IMR-90 (cell line): Measurements from ENCODE around the gene KIF1A. TPM values are rescaled to one million over a fixed set of nuclear protein-coding genes. Genes with fewer than 3 reads are reported as not detected.

ENCODE experiments used
- ATAC-seq: fragments of 200-7000 bp; cut with Tn5 transposase; 2 replicates; pipeline ENCODE4 v1.9.1; 2020; ENCODE audit warnings: low read depth, mild to moderate bottlenecking, moderate library complexity
- BruUV-seq: library from RNA; stranded (reverse); fragments of 400-500 nt; replicated peaks from 2 replicates; lab custom pipeline; 2021; lab: Mats Ljungman, UMichigan
- CTCF ChIA-PET: fragments of 300-600 bp; formaldehyde crosslinking; extraction: SDS; loops from one replicate; lab custom pipeline; 2021; ENCODE audit warnings: antibody characterized with exemption; lab: Yijun Ruan, JAX
- POLR2A ChIA-PET: fragments of 300-600 bp; sonication (Branson Sonifier 250); formaldehyde crosslinking; loops from one replicate; lab custom pipeline; 2022; ENCODE audit warnings: antibody characterized with exemption; ENCODE audit not compliant: unreplicated experiment; lab: Charles Lee
- DNase-seq: peaks from one replicate; pipeline ENCODE4 v3.0.0; 2013
- H2AFZ ChIP-seq: replicated peaks from 2 replicates; pipeline ENCODE3; 2013; ENCODE audit warnings: low read length, mild to moderate bottlenecking; ENCODE audit not compliant: poor library complexity
- H2AK5ac ChIP-seq: 2 replicates; pipeline ENCODE4 v1.6.1; 2013; ENCODE audit warnings: low read depth, low read length, inconsistent platforms
- H2AK9ac ChIP-seq: replicated peaks from 2 replicates; pipeline ENCODE3; 2013; ENCODE audit warnings: mild to moderate bottlenecking, low read depth, low read length, moderate library complexity; ENCODE audit not compliant: poor library complexity
- H2BK120ac ChIP-seq: 2 replicates; pipeline ENCODE4 v1.6.1; 2013; ENCODE audit warnings: low read depth, low read length, inconsistent platforms
- H2BK15ac ChIP-seq: 3 replicates; pipeline ENCODE4 v1.6.1; 2013; ENCODE audit warnings: low read depth, low read length, inconsistent platforms
- H2BK20ac ChIP-seq: 2 replicates; pipeline ENCODE4 v1.6.1; 2013; ENCODE audit warnings: low read depth, mild to moderate bottlenecking, inconsistent platforms, low read length, moderate library complexity
- H2BK5ac ChIP-seq: 2 replicates; pipeline ENCODE4 v1.6.1; 2013; ENCODE audit warnings: mild to moderate bottlenecking, low read depth, low read length, inconsistent platforms; ENCODE audit not compliant: poor library complexity, severe bottlenecking
- H3K14ac ChIP-seq: replicated peaks from 2 replicates; pipeline ENCODE4 v1.6.1; 2013; ENCODE audit warnings: low read depth, low read length, inconsistent platforms
- H3K18ac ChIP-seq: 2 replicates; pipeline ENCODE4 v1.6.1; 2013; ENCODE audit warnings: low read depth, low read length, control low read depth
- H3K23ac ChIP-seq: 2 replicates; pipeline ENCODE4 v1.6.1; 2013; ENCODE audit warnings: low read depth, low read length, inconsistent platforms
- H3K27ac ChIP-seq: 2 replicates; pipeline ENCODE4 v1.5.1; 2013; ENCODE audit warnings: mild to moderate bottlenecking, control low read depth, low read length; ENCODE audit not compliant: insufficient read depth
- H3K27me3 ChIP-seq: 2 replicates; pipeline ENCODE4 v1.6.1; 2013; ENCODE audit warnings: low read length; ENCODE audit not compliant: control insufficient read depth, insufficient read depth
- H3K36me3 ChIP-seq: 2 replicates; pipeline ENCODE4 v1.6.1; 2013; ENCODE audit warnings: low read length, mixed read lengths; ENCODE audit not compliant: control insufficient read depth, insufficient read depth
- H3K4ac ChIP-seq: 2 replicates; pipeline ENCODE4 v1.6.1; 2013; ENCODE audit warnings: low read depth, low read length, inconsistent platforms
- H3K4me1 ChIP-seq: 2 replicates; pipeline ENCODE4 v1.6.1; 2013; ENCODE audit warnings: low read length, mixed read lengths; ENCODE audit not compliant: control insufficient read depth, insufficient read depth
- H3K4me2 ChIP-seq: 2 replicates; pipeline ENCODE4 v1.6.1; 2013; ENCODE audit warnings: low read depth, mild to moderate bottlenecking, control low read depth, low read length, moderate library complexity
- H3K4me3 ChIP-seq: 2 replicates; pipeline ENCODE4 v1.5.1; 2013; ENCODE audit warnings: low read depth, mild to moderate bottlenecking, control low read depth, low read length, moderate library complexity; ENCODE audit not compliant: insufficient read depth
- H3K56ac ChIP-seq: 2 replicates; pipeline ENCODE4 v1.6.1; 2013; ENCODE audit warnings: low read length, inconsistent platforms; ENCODE audit not compliant: insufficient read depth; ENCODE audit errors: extremely low read depth
- H3K79me1 ChIP-seq, 2 experiments: 2 replicates each; pipeline ENCODE4 v1.6.1; 2013; ENCODE audit warnings: low read length in 2 of 2, inconsistent platforms in 1 of 2, low read depth in 1 of 2
- H3K9ac ChIP-seq: 2 replicates; pipeline ENCODE4 v1.6.1; 2013; ENCODE audit warnings: low read depth, low read length, control low read depth
- H3K9me1 ChIP-seq: 2 replicates; pipeline ENCODE4 v1.6.1; 2013; ENCODE audit warnings: low read length, inconsistent platforms; ENCODE audit not compliant: insufficient read depth
- H3K9me3 ChIP-seq: 2 replicates; pipeline ENCODE4 v1.6.1; 2013; ENCODE audit warnings: low read length; ENCODE audit not compliant: control insufficient read depth, insufficient read depth
- H4K20me1 ChIP-seq: 2 replicates; pipeline ENCODE4 v1.6.1; 2013; ENCODE audit warnings: low read length, inconsistent platforms; ENCODE audit not compliant: insufficient read depth
- H4K5ac ChIP-seq: 2 replicates; pipeline ENCODE4 v1.6.1; 2013; ENCODE audit warnings: mild to moderate bottlenecking, low read depth, low read length, control low read depth
- H4K8ac ChIP-seq, 2 experiments: 2 replicates each; pipeline ENCODE4 v1.6.1; 2013; ENCODE audit warnings: low read depth in 2 of 2, low read length in 2 of 2, control low read depth in 1 of 2, inconsistent platforms in 1 of 2
- H4K91ac ChIP-seq: 2 replicates; pipeline ENCODE4 v1.6.1; 2013; ENCODE audit warnings: low read depth, low read length, inconsistent platforms; ENCODE audit not compliant: insufficient read depth
- CEBPB ChIP-seq: IDR thresholded peaks from 2 replicates; pipeline ENCODE4 v1.6.1; 2012; ENCODE audit warnings: low read depth, low read length, improper control_type of control experiment
- CHD1 ChIP-seq: IDR thresholded peaks from 2 replicates; pipeline ENCODE4 v1.6.1; 2012; ENCODE audit warnings: low read depth, low read length, improper control_type of control experiment
- FOS ChIP-seq: fragments of 150-350 bp; IDR thresholded peaks from 2 replicates; pipeline ENCODE4 v1.6.1; 2016; ENCODE audit warnings: low read depth, low read length
- MAFK ChIP-seq: IDR thresholded peaks from 2 replicates; pipeline ENCODE4 v1.6.1; 2012; ENCODE audit warnings: low read depth, low read length, improper control_type of control experiment
- MAZ ChIP-seq: IDR thresholded peaks from 2 replicates; pipeline ENCODE4 v1.6.1; 2012; ENCODE audit warnings: low read depth, mild to moderate bottlenecking, low read length, improper control_type of control experiment, moderate library complexity, borderline replicate concordance
- NFE2L2 ChIP-seq: fragments of 150-350 bp; IDR thresholded peaks from 2 replicates; pipeline ENCODE4 v1.6.1; 2016; ENCODE audit warnings: low read depth, mild to moderate bottlenecking, low read length
- POLR2A ChIP-seq: IDR thresholded peaks from 2 replicates; pipeline ENCODE4 v1.6.1; 2012; ENCODE audit warnings: mild to moderate bottlenecking, low read depth, low read length
- RAD21 ChIP-seq: IDR thresholded peaks from 2 replicates; pipeline ENCODE4 v1.6.1; 2012; ENCODE audit warnings: low read length, improper control_type of control experiment
- RCOR1 ChIP-seq: IDR thresholded peaks from 2 replicates; pipeline ENCODE4 v1.6.1; 2012; ENCODE audit warnings: mild to moderate bottlenecking, low read length, improper control_type of control experiment; ENCODE audit not compliant: insufficient replicate concordance
- RFX5 ChIP-seq: IDR thresholded peaks from 2 replicates; pipeline ENCODE4 v1.8.0; 2012; ENCODE audit warnings: low read depth, mild to moderate bottlenecking, low read length, moderate library complexity
- SMC3 ChIP-seq: fragments of 150-350 bp; IDR thresholded peaks from 2 replicates; pipeline ENCODE4 v1.6.1; 2016; ENCODE audit warnings: low read depth, mild to moderate bottlenecking, antibody characterized with exemption, low read length, moderate library complexity
- WGBS, 2 experiments: methylation state at CpG; one replicate each; pipeline versions ENCODE4 v1.1.5 to v1.1.7; 2013; ENCODE audit warnings: missing lambda C conversion rate in 2 of 2; ENCODE audit not compliant: insufficient read length in 1 of 2; ENCODE audit errors: extremely low coverage in 2 of 2; 5-methylcytosine and 5-hydroxymethylcytosine counted together
- dilution Hi-C: fragments of 300-500 bp; cut with HindIII; formaldehyde crosslinking; loops from one replicate; pipeline ENCODE4 v1.14.3; 2018; ENCODE audit warnings: low sequenced_read_pairs; ENCODE audit not compliant: unreplicated experiment
- in situ Hi-C: fragments of 300-500 bp; cut with MboI; formaldehyde crosslinking; loops from 3 replicates; pipeline ENCODE4 v1.14.3; 2019; ENCODE audit warnings: low sequenced_read_pairs, inconsistent platforms, mixed read lengths
- intact Hi-C: fragments of 100-400 bp; cut with micrococcal nuclease; formaldehyde crosslinking; loops from 2 replicates; pipeline ENCODE4 v1.10.0; 2022
- polyA plus RNA-seq, 3 experiments: library from polyadenylated mRNA; depleted of rRNA; stranded (reverse); fragments of >200 nt; gene quantifications; 2 replicates each; pipeline ENCODE4 v1.2.3, GENCODE V29; 2012; ENCODE audit warnings: low replicate concordance in 1 of 3
- total RNA-seq: library from RNA; depleted of rRNA; stranded (reverse); fragments of >200 nt; gene quantifications from 2 replicates; pipeline ENCODE4 v1.2.3, GENCODE V29; 2012
- TF ChIP-seq, protein P1 (sequence below): fragments of 150-350 bp; IDR thresholded peaks from 2 replicates; pipeline ENCODE4 v1.6.1; 2016; ENCODE audit warnings: low read depth, mild to moderate bottlenecking, low read length, moderate library complexity, borderline replicate concordance
- TF ChIP-seq, protein P2 (sequence below): fragments of 150-350 bp; IDR thresholded peaks from 2 replicates; pipeline ENCODE4 v1.6.1; 2017; ENCODE audit warnings: mild to moderate bottlenecking, antibody characterized with exemption, low read length, low read depth

Gene KIF1A
- total and polyA plus RNA-seq, 2 of the 4 experiments (the other 2 are of a cell fraction): under 0.01 TPM; not detected in 1

- POLR2A ChIA-PET: no interaction called here
- H4K8ac ChIP-seq: no peak overlapping the region
- CTCF ChIA-PET: no interaction called here
- H3K4me1 ChIP-seq: no peaks in the 10 kb centered on the region
- in situ Hi-C loops: no loop called here
- no peak overlapping the region for H2AK5ac ChIP-seq
- no peak overlapping the region for H3K56ac ChIP-seq
- H3K14ac ChIP-seq: no peak overlapping the region
- H3K36me3 ChIP-seq: no peaks in the 10 kb centered on the region
- no peaks in the 10 kb centered on the region for H4K20me1 ChIP-seq
- no peak overlapping the region for H3K18ac ChIP-seq
- dilution Hi-C loops: no loop called here
- no peak overlapping the region for H2BK120ac ChIP-seq
- peaks cover 46% of the 10 kb centered on the region for H3K27me3 ChIP-seq
- no peak overlapping the region for H2BK15ac ChIP-seq
- H3K27ac ChIP-seq: no peak overlapping the region
- no peak overlapping the region for H3K4me3 ChIP-seq
- intact Hi-C loops: no loop called here
- no peak overlapping the region for H2AFZ ChIP-seq
- no peak for ATAC-seq
- no peak overlapping the region for H4K5ac ChIP-seq
- no peak overlapping the region for H2BK5ac ChIP-seq
- no peak for DNase-seq
- H3K9ac ChIP-seq: no peak overlapping the region
- no peaks in the 10 kb centered on the region for H3K9me3 ChIP-seq
- H3K4ac ChIP-seq: no peak overlapping the region
- TF ChIP-seq CHD1 (no peak), MAFK (no peak), POLR2A (no peak), RFX5 (no peak), SMC3 (no peak), NFE2L2 (no peak), CEBPB (no peak), MAZ (no peak), FOS (no peak), RAD21 (no peak), RCOR1 (no peak)
- TF ChIP-seq, protein P1, sequence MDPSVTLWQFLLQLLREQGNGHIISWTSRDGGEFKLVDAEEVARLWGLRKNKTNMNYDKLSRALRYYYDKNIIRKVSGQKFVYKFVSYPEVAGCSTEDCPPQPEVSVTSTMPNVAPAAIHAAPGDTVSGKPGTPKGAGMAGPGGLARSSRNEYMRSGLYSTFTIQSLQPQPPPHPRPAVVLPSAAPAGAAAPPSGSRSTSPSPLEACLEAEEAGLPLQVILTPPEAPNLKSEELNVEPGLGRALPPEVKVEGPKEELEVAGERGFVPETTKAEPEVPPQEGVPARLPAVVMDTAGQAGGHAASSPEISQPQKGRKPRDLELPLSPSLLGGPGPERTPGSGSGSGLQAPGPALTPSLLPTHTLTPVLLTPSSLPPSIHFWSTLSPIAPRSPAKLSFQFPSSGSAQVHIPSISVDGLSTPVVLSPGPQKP: no peak
- TF ChIP-seq, protein P2, sequence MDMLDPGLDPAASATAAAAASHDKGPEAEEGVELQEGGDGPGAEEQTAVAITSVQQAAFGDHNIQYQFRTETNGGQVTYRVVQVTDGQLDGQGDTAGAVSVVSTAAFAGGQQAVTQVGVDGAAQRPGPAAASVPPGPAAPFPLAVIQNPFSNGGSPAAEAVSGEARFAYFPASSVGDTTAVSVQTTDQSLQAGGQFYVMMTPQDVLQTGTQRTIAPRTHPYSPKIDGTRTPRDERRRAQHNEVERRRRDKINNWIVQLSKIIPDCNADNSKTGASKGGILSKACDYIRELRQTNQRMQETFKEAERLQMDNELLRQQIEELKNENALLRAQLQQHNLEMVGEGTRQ: no peak
- no peaks in the 10 kb centered on the region for H3K9me1 ChIP-seq
- no peak overlapping the region for H3K23ac ChIP-seq
- no peaks in the 10 kb centered on the region for H3K79me1 ChIP-seq
- H2BK20ac ChIP-seq: no peak overlapping the region
- BruUV-seq: no TSS peak
- WGBS, 2 experiments: no CpG with 5 or more reads among the region's 15 CpGs
- H2AK9ac ChIP-seq: no peak overlapping the region
- no peak overlapping the region for H3K4me2 ChIP-seq
- no peak overlapping the region for H4K91ac ChIP-seq
These were observed 74.6 kb downstream of the KIF1A start for GRCh38 chr2:240745456-240745855.
